ENCODE data around the gene CRCP.
"Not testable (repeated sequence)": the region's sequence is repeated elsewhere in the genome, so short reads cannot be mapped to it uniquely, and the experiment has no call there.

DNA sequence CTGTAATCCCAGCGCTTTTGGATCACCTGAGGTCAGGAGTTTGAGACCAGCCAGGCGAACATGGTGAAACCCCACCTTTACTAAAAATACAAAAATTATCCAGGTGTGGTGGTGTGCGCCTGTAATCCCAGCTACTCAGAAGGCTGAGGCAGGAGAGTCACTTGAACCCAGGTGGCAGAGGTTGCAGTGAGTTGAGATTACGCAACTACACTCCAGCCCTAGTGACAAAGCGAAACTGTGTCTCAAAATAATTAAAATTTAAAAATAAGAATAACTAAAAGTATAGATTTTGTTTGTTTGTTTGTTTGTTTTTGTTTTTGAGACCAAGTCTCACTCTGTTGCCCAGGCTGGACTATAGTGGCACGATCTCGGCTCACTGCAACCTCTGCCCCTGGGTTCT is 41.4 kb downstream of the CRCP start:
- TF ChIP-seq FOXC1 (CRISPR knock-in tag; IDR thresholded peaks at IDR 0.05; ENCODE audit: borderline replicate concordance); EP300 (IDR thresholded peaks at IDR 0.05; ENCODE audit: low read depth in 2 of 2, low read length in 2 of 2); EP300 (CRISPR knock-in tag; IDR thresholded peaks at IDR 0.05; ENCODE audit: borderline replicate concordance); JUND (CRISPR knock-in tag; IDR thresholded peaks at IDR 0.05); NR1H2 (CRISPR knock-in tag; IDR thresholded peaks at IDR 0.05; ENCODE audit: borderline replicate concordance, low read depth): not testable (repeated sequence)

Data from HepG2 (cell line).